Measurements from ENCODE around the gene MACF1. TPM values are rescaled to one million over a fixed set of nuclear protein-coding genes. Genes with fewer than 3 reads are reported as not detected.
A peak's percentile ranks its signal among the peaks of the same experiment; 100 is the strongest.

MACF1 gene
- polyA plus RNA-seq, 1 of the 3 experiments (the other 2 are of a cell fraction): 37.6 TPM

GRCh38 chr1:39214021-39214713 is 9.7 kb downstream of the MACF1 start:
- Histone ChIP-seq H3K9ac (peak overlapping the region; percentile 56; the same call in 1 of the 2 replicates), H3K4me1 (ENCODE audit: control insufficient read depth in 1 of 2, insufficient read depth in 2 of 2, low read depth in 1 of 2, low read length in 1 of 2) (peaks cover 8 to 43% of the 10 kb centered on the region in 2 experiments), H3K27ac (ENCODE audit: low read depth in 2 of 2, low read length in 1 of 2) (peak overlapping the region; percentile 73 to 96; a peak in 3 of 4 replicates), H3K27me3 (ENCODE audit: insufficient read depth) (no peaks in the 10 kb centered on the region), H3K4me2 (peak overlapping the region; percentile 74), H3K79me2 (ENCODE audit: insufficient read depth) (peaks cover 84% of the 10 kb centered on the region), H3K36me3 (replicated peaks in 1 of 2; ENCODE audit: control insufficient read depth in 1 of 2, insufficient read depth in 2 of 2, low read length in 1 of 2) (peaks cover 0 to 10% of the 10 kb centered on the region in 2 experiments), H3K4me3 (ENCODE audit: low read depth in 2 of 2, low read length in 1 of 2) (peak overlapping the region in 1 of 2 experiments; percentile 26; a peak in 1 of 4 replicates), H3F3A (replicated peaks; ENCODE audit: insufficient read depth) (peaks cover 44% of the 10 kb centered on the region), H2AFZ (ENCODE audit: low read depth) (no peak overlapping the region), H3K9me2 (no peaks in the 10 kb centered on the region), H3K9me3 (no peaks in the 10 kb centered on the region), H4K20me1 (ENCODE audit: insufficient read depth) (peaks cover 25% of the 10 kb centered on the region)
- TF ChIP-seq FOXM1 (IDR thresholded peaks at IDR 0.05; ENCODE audit: low read depth): no peak
- TF ChIP-seq TAF1 (IDR thresholded peaks at IDR 0.05; ENCODE audit: borderline replicate concordance, low read depth, low read length): peak; percentile 19; the same call in 1 of the 2 replicates
- TF ChIP-seq RFX5 (IDR thresholded peaks at IDR 0.05; ENCODE audit: low read length): no peak
- TF ChIP-seq TCF12 (IDR thresholded peaks at IDR 0.05): peak; percentile 66
- 0 out of 2 replicates have a peak, but pooled peaks have one; percentile 13 for TF ChIP-seq NFIC (IDR thresholded peaks at IDR 0.05; ENCODE audit: borderline replicate concordance)
- TF ChIP-seq EP300 (IDR thresholded peaks at IDR 0.05; ENCODE audit: borderline replicate concordance in 1 of 2, low read depth in 1 of 2, low read length in 1 of 2): peak in 1 of 2 experiments; percentile 25; a peak in 1 of 4 replicates
- TF ChIP-seq CHD2 (IDR thresholded peaks at IDR 0.05; ENCODE audit: low read length, partially characterized antibody): no peak
- TF ChIP-seq PBX3 (IDR thresholded peaks at IDR 0.05): peak; percentile 92
- 0 out of 2 replicates have a peak, but pooled peaks have one; percentile 25 for TF ChIP-seq JUND (IDR thresholded peaks at IDR 0.05)
- 0 out of 2 replicates have a peak, but pooled peaks have one; percentile 35 for TF ChIP-seq REST (IDR thresholded peaks at IDR 0.05; ENCODE audit: low read depth, low read length)
- 0 out of 2 replicates have a peak, but pooled peaks have one; percentile 35 for TF ChIP-seq MAX (IDR thresholded peaks at IDR 0.05; ENCODE audit: low read depth)
- ChIA-PET POLR2A (no interaction called here), CTCF (interaction anchor here (1.1 to 4.5 kb wide), 4 partner anchors 21 to 197 kb away, joined by 3 to 17 read pairs (median 5); no protein-coding TSS in a partner anchor)
- DNase-seq: no peak
- 39% methylated on average over 7 of the region's 7 CpGs for WGBS (ENCODE audit: low lambda C conversion rate)

- Histone ChIP-seq H3K9me2 (no peaks in the 10 kb centered on the region), H3K4me1 (ENCODE audit: control insufficient read depth in 1 of 2, insufficient read depth in 2 of 2, low read depth in 1 of 2, low read length in 1 of 2) (peaks cover 8 to 43% of the 10 kb centered on the region in 2 experiments), H3K9me3 (no peaks in the 10 kb centered on the region), H3K79me2 (ENCODE audit: insufficient read depth) (peaks cover 84% of the 10 kb centered on the region), H3K4me2 (peak overlapping the region; percentile 74), H3K36me3 (replicated peaks in 1 of 2; ENCODE audit: control insufficient read depth in 1 of 2, insufficient read depth in 2 of 2, low read length in 1 of 2) (peaks cover 0 to 9% of the 10 kb centered on the region in 2 experiments), H2AFZ (ENCODE audit: low read depth) (no peak overlapping the region), H3F3A (replicated peaks; ENCODE audit: insufficient read depth) (peaks cover 39% of the 10 kb centered on the region), H4K20me1 (ENCODE audit: insufficient read depth) (peaks cover 25% of the 10 kb centered on the region), H3K9ac (no peak overlapping the region), H3K27ac (ENCODE audit: low read depth in 2 of 2, low read length in 1 of 2) (peak overlapping the region; percentile 73 to 96; a peak in 3 of 4 replicates), H3K4me3 (ENCODE audit: low read depth in 2 of 2, low read length in 1 of 2) (no peak overlapping the region), H3K27me3 (ENCODE audit: insufficient read depth) (no peaks in the 10 kb centered on the region)
- 64% methylated on average over 1 of the region's 1 CpG for WGBS (ENCODE audit: low lambda C conversion rate)
- ChIA-PET CTCF (interaction anchor here (1.1 to 4.5 kb wide), 4 partner anchors 22 to 196 kb away, joined by 3 to 17 read pairs (median 5); no protein-coding TSS in a partner anchor), POLR2A (no interaction called here)
- TF ChIP-seq TEAD4 (IDR thresholded peaks at IDR 0.05; ENCODE audit: borderline replicate concordance, insufficient read depth) (no peak), USF1 (IDR thresholded peaks at IDR 0.05; ENCODE audit: borderline replicate concordance, low read depth) (no peak), ELF1 (IDR thresholded peaks at IDR 0.05) (no peak), PBX3 (IDR thresholded peaks at IDR 0.05) (no peak), JUND (IDR thresholded peaks at IDR 0.05) (no peak), CHD2 (IDR thresholded peaks at IDR 0.05; ENCODE audit: low read length, partially characterized antibody) (no peak), MAX (IDR thresholded peaks at IDR 0.05; ENCODE audit: low read depth) (no peak), SIN3A (IDR thresholded peaks at IDR 0.05; ENCODE audit: borderline replicate concordance, low read depth, low read length) (no peak), EZH2phosphoT487 (IDR thresholded peaks at IDR 0.05; ENCODE audit: borderline replicate concordance, low read depth) (no peak), GATA2 (CRISPR knock-in tag; IDR thresholded peaks at IDR 0.05) (no peak), TCF12 (IDR thresholded peaks at IDR 0.05) (no peak), GABPA (IDR thresholded peaks at IDR 0.05; ENCODE audit: low read depth) (no peak), MXI1 (IDR thresholded peaks at IDR 0.05; ENCODE audit: low read depth, low read length) (no peak), RFX5 (IDR thresholded peaks at IDR 0.05; ENCODE audit: low read length) (no peak)
- no peak for DNase-seq
Observed at GRCh38 chr1:39214714-39214997, 10.2 kb downstream of the MACF1 start.

Measured in SK-N-SH (cell line).